OCI-LY1 (cell line): Measurements from ENCODE around the gene NFIB.

ENCODE experiments used
- H2AFZ ChIP-seq: fragments of 200-600 bp; sonication (generic), shearing (Covaris generic); 2 replicates; pipeline ENCODE4 v1.6.0; 2014; ENCODE audit warnings: antibody characterized with exemption, mild to moderate bottlenecking, low read length
- H3F3A ChIP-seq: fragments of 200-600 bp; sonication (generic), shearing (Covaris generic); 2 replicates; pipeline ENCODE4 v1.6.0; 2014; ENCODE audit warnings: mild to moderate bottlenecking, antibody characterized with exemption, low read length, moderate library complexity; ENCODE audit not compliant: insufficient read depth
- H3K27ac ChIP-seq: fragments of 200-600 bp; sonication (generic); 2 replicates; pipeline ENCODE4 v1.5.1; 2014; ENCODE audit warnings: low read length, mixed run types, mild to moderate bottlenecking, low read depth; ENCODE audit not compliant: poor library complexity, severe bottlenecking
- H3K27me3 ChIP-seq: fragments of 200-600 bp; sonication (generic); 2 replicates; pipeline ENCODE4 v1.6.0; 2014; ENCODE audit warnings: antibody characterized with exemption, mild to moderate bottlenecking, low read length, moderate library complexity; ENCODE audit not compliant: insufficient read depth
- H3K36me3 ChIP-seq: fragments of 200-600 bp; sonication (generic); 2 replicates; pipeline ENCODE4 v1.6.1; 2014; ENCODE audit warnings: mild to moderate bottlenecking, antibody characterized with exemption, low read length, moderate library complexity, mixed read lengths; ENCODE audit not compliant: insufficient read depth
- H3K4me1 ChIP-seq: fragments of 200-600 bp; sonication (generic); 2 replicates; pipeline ENCODE4 v1.5.1; 2014; ENCODE audit warnings: mild to moderate bottlenecking, low read length, moderate library complexity; ENCODE audit not compliant: insufficient read depth, severe bottlenecking
- H3K4me2 ChIP-seq: fragments of 200-600 bp; sonication (generic), shearing (Covaris generic); 2 replicates; pipeline ENCODE4 v1.6.1; 2014; ENCODE audit warnings: low read length
- H3K4me3 ChIP-seq: fragments of 200-600 bp; sonication (generic); 2 replicates; pipeline ENCODE4 v1.5.1; 2014; ENCODE audit warnings: low read length, low read depth, mild to moderate bottlenecking, mixed read lengths; ENCODE audit not compliant: poor library complexity, severe bottlenecking
- H3K79me2 ChIP-seq: fragments of 200-600 bp; shearing (Covaris generic); 2 replicates; pipeline ENCODE4 v1.6.1; 2016; ENCODE audit warnings: mixed run types, low read length, mixed read lengths; ENCODE audit not compliant: insufficient read depth
- H3K9ac ChIP-seq: fragments of 200-600 bp; sonication (generic), shearing (Covaris generic); 2 replicates; pipeline ENCODE4 v1.6.1; 2014; ENCODE audit warnings: mild to moderate bottlenecking, low read length, mixed read lengths
- H3K9me2 ChIP-seq: fragments of 200-600 bp; sonication (generic), shearing (Covaris generic); 2 replicates; pipeline ENCODE4 v1.6.1; 2014; ENCODE audit warnings: low read depth, mild to moderate bottlenecking, low read length, mixed read lengths
- H3K9me3 ChIP-seq: fragments of 200-600 bp; shearing (Covaris generic); 2 replicates; pipeline ENCODE4 v1.6.1; 2014; ENCODE audit warnings: low read length, mixed read lengths
- H4K20me1 ChIP-seq: fragments of 200-600 bp; sonication (generic), shearing (Covaris generic); 2 replicates; pipeline ENCODE4 v1.6.0; 2016; ENCODE audit warnings: mild to moderate bottlenecking, low read length; ENCODE audit not compliant: insufficient read depth
- CTCF ChIP-seq: fragments of 200-600 bp; sonication (generic), shearing (Covaris generic); IDR thresholded peaks from 2 replicates; pipeline ENCODE4 v1.5.1; 2017; ENCODE audit warnings: mild to moderate bottlenecking, antibody characterized with exemption, low read length, moderate library complexity, mixed read lengths
- EZH2 ChIP-seq: fragments of 200-600 bp; sonication (generic), shearing (Covaris generic); IDR thresholded peaks from 2 replicates; pipeline ENCODE4 v1.8.0; 2017; ENCODE audit warnings: borderline replicate concordance, mixed run types, mild to moderate bottlenecking, antibody characterized with exemption, low read length, moderate library complexity, mixed read lengths

The NFIB gene

DNA sequence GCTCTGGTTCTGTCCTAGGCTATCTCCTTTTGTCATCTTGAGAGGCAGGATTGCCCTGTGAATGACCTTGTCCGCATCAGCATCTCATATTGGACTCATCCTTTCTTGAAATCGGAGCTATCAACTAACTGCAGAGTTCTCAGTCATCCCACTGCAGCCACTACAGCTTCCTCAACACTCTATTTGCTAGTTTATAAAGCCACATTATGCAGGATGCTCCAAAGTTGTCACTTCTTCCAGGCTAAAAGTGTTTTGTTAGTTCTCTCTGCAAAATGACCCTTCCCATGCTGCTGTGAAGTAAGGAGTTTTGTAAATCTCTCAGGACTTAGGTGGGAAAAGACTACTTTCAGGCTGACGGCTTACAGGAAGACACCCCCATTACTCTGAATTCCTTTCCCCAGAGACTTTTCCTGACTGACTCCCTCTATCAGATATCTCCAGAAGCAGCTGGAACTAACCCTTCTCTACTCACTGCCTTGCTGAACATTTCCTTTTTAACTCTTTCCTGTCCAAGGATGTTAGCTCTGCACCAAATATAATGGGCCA is 257.6 kb downstream of the NFIB start:
- Histone ChIP-seq H2AFZ (no peak overlapping the region), H4K20me1 (no peaks in the 10 kb centered on the region), H3K9me3 (no peaks in the 10 kb centered on the region), H3K4me1 (no peaks in the 10 kb centered on the region), H3K27ac (no peak overlapping the region), H3F3A (no peaks in the 10 kb centered on the region), H3K27me3 (no peaks in the 10 kb centered on the region), H3K4me2 (no peak overlapping the region), H3K9me2 (no peaks in the 10 kb centered on the region), H3K9ac (no peak overlapping the region), H3K36me3 (no peaks in the 10 kb centered on the region), H3K4me3 (no peak overlapping the region), H3K79me2 (no peaks in the 10 kb centered on the region)
- no peak for TF ChIP-seq EZH2
- no peak for TF ChIP-seq CTCF

DNA sequence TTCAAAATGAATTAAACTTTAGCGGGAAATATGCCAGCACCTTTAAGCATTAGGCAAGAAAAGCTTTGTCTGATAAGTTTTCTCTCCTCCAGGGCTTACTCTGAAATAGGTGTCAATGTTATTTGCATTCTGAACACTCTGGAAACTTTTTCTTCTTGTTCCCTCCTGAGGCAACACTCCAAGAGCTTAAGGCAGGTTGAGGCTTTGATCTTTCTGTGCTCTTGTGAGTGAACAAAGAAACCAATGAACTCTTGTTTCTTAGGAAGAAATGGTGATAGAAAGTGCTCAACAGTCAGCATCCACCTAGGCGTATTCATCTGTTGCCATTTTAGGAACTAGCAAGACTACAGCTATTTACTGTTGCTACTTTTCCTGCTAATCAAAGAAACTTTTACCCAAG is 259.8 kb downstream of the NFIB start:
- no peak overlapping the region for H2AFZ ChIP-seq
- no peaks in the 10 kb centered on the region for H3K27me3 ChIP-seq
- H3K27ac ChIP-seq: no peak overlapping the region
- TF ChIP-seq EZH2 (no peak), CTCF (no peak)
- no peak overlapping the region for H3K4me2 ChIP-seq
- no peak overlapping the region for H3K9ac ChIP-seq
- no peaks in the 10 kb centered on the region for H3K36me3 ChIP-seq
- no peaks in the 10 kb centered on the region for H3K4me1 ChIP-seq
- H3F3A ChIP-seq: no peaks in the 10 kb centered on the region
- H3K9me2 ChIP-seq: no peaks in the 10 kb centered on the region
- no peaks in the 10 kb centered on the region for H4K20me1 ChIP-seq
- H3K79me2 ChIP-seq: no peaks in the 10 kb centered on the region
- no peak overlapping the region for H3K4me3 ChIP-seq
- H3K9me3 ChIP-seq: peaks cover 4% of the 10 kb centered on the region; the same call in 1 of the 2 replicates

- no peaks in the 10 kb centered on the region for H3K79me2 ChIP-seq
- H3K9me3 ChIP-seq: peaks cover 4% of the 10 kb centered on the region; the same call in 1 of the 2 replicates
- no peaks in the 10 kb centered on the region for H3K27me3 ChIP-seq
- H3K4me2 ChIP-seq: no peak overlapping the region
- H3K4me3 ChIP-seq: no peak overlapping the region
- no peak overlapping the region for H3K9ac ChIP-seq
- no peaks in the 10 kb centered on the region for H3K4me1 ChIP-seq
- no peak overlapping the region for H2AFZ ChIP-seq
- H3K36me3 ChIP-seq: no peaks in the 10 kb centered on the region
- no peaks in the 10 kb centered on the region for H3F3A ChIP-seq
- H3K27ac ChIP-seq: no peak overlapping the region
- no peaks in the 10 kb centered on the region for H4K20me1 ChIP-seq
- TF ChIP-seq CTCF (no peak), EZH2 (no peak)
- H3K9me2 ChIP-seq: no peaks in the 10 kb centered on the region
Measured at GRCh38 chr9:14052359-14052758, 261.6 kb downstream of the NFIB start.
